Measurements from ENCODE around the gene TOGARAM1.

Gene TOGARAM1

GRCh38 chr14:44959538-44959937 lies 2.5 kb upstream of the TOGARAM1 start:
- H3K27ac Mint-ChIP-seq, result no peak overlapping the region
- peaks cover 2% of the 10 kb centered on the region for H3K9me3 Mint-ChIP-seq
- DNase-seq (ENCODE audit: low spot score in 2 of 2) (no peak), ATAC-seq (no peak)
- H3K36me3 Mint-ChIP-seq, result peaks cover 23% of the 10 kb centered on the region
- H3K4me3 Mint-ChIP-seq, result no peak overlapping the region
- H3K4me1 Mint-ChIP-seq, result peaks cover 33% of the 10 kb centered on the region

DNA sequence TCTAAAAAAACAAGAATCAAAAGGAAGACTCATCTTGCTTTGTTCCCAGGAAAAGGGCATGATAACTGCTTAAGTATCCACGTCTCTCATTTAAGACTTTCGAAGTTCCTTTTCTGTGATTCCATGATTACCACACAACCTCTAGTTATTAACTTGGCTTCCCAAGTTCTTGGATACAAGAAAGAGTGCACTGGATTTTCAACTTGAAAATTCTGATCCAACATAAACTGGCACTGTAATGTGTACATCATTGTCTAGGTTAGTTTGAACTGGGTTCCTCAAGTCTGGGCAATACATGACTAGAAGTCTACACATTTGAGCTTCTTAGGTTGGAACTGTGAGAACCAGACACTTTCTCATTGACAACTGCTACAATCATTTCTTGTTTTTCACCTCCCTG lies 1.8 kb upstream of the TOGARAM1 start:
- H3K9me3 Mint-ChIP-seq, result peaks cover 3% of the 10 kb centered on the region
- H3K4me1 Mint-ChIP-seq, result peaks cover 39% of the 10 kb centered on the region
- no peak for DNase-seq (ENCODE audit: low spot score in 2 of 2)
- H3K36me3 Mint-ChIP-seq, result peaks cover 21% of the 10 kb centered on the region
- no peak for ATAC-seq
- H3K27ac Mint-ChIP-seq, result no peak overlapping the region
- H3K4me3 Mint-ChIP-seq, result no peak overlapping the region

- DNase-seq (ENCODE audit: low spot score in 2 of 2) (no peak), ATAC-seq (no peak)
- Mint-ChIP-seq H3K4me3 (no peak overlapping the region), H3K9me3 (peaks cover 3% of the 10 kb centered on the region), H3K4me1 (peaks cover 40% of the 10 kb centered on the region), H3K27ac (no peak overlapping the region), H3K36me3 (peaks cover 21% of the 10 kb centered on the region)
Observed at GRCh38 chr14:44960646-44961045, 1.3 kb upstream of the TOGARAM1 start.

DNA sequence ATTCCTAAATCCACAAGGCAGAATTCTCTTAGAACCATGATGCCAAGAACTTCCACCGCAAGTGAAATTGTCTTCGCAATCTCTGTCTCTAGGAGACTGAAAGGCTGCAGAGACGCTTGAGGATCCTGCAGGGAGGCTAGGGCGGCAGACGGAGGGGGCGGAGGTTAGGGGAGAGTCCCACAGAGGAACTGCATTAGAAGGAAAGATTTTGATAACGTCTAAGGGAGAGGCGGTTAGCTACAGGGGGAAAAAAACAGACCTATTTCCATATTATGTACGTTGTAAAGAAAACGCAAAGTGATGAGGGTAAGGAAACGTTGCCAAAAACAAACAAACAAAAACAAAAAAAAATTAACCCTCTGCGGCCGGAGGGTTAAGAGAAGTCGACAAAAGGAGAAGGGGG lies 838 bp upstream of the TOGARAM1 start:
- Mint-ChIP-seq H3K27ac (no peak overlapping the region), H3K36me3 (peaks cover 18% of the 10 kb centered on the region), H3K4me1 (peaks cover 40% of the 10 kb centered on the region), H3K4me3 (no peak overlapping the region), H3K9me3 (peaks cover 3% of the 10 kb centered on the region)
- DNase-seq (ENCODE audit: low spot score in 2 of 2) (peak; percentile 24 to 70), ATAC-seq (peak; percentile 53)

GRCh38 chr14:44962334-44963043 lies 499 bp downstream of the TOGARAM1 start:
- peaks cover 48% of the 10 kb centered on the region for H3K4me1 Mint-ChIP-seq
- DNase-seq (ENCODE audit: low spot score in 2 of 2) (no peak), ATAC-seq (peak; percentile 41)
- H3K9me3 Mint-ChIP-seq, result peaks cover 3% of the 10 kb centered on the region
- peaks cover 10% of the 10 kb centered on the region for H3K36me3 Mint-ChIP-seq
- no peak overlapping the region for H3K4me3 Mint-ChIP-seq
- H3K27ac Mint-ChIP-seq, result no peak overlapping the region

DNA sequence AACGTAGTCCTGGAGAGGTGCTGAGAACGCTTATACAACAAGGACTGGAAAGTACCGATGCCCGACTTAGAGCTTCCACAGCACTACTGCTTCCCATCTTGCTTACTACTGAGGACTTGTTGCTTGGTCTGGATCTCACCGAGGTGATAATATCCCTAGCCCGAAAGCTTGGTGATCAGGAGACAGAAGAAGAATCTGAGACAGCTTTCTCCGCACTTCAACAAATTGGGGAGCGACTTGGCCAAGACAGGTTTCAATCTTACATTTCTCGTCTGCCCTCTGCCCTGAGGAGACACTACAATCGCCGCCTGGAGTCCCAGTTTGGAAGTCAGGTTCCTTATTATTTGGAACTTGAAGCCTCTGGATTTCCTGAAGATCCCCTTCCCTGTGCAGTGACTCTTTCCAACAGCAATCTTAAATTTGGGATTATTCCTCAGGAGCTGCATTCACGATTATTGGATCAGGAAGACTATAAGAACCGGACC lies 1.1 kb downstream of the TOGARAM1 start:
- peaks cover 50% of the 10 kb centered on the region for H3K4me1 Mint-ChIP-seq
- H3K9me3 Mint-ChIP-seq, result peaks cover 3% of the 10 kb centered on the region
- DNase-seq (ENCODE audit: low spot score in 2 of 2) (no peak), ATAC-seq (no peak)
- no peak overlapping the region for H3K4me3 Mint-ChIP-seq
- H3K36me3 Mint-ChIP-seq, result peaks cover 10% of the 10 kb centered on the region
- no peak overlapping the region for H3K27ac Mint-ChIP-seq

GRCh38 chr14:44963775-44964380 lies 1.9 kb downstream of the TOGARAM1 start:
- H3K4me3 Mint-ChIP-seq, result no peak overlapping the region

DNA sequence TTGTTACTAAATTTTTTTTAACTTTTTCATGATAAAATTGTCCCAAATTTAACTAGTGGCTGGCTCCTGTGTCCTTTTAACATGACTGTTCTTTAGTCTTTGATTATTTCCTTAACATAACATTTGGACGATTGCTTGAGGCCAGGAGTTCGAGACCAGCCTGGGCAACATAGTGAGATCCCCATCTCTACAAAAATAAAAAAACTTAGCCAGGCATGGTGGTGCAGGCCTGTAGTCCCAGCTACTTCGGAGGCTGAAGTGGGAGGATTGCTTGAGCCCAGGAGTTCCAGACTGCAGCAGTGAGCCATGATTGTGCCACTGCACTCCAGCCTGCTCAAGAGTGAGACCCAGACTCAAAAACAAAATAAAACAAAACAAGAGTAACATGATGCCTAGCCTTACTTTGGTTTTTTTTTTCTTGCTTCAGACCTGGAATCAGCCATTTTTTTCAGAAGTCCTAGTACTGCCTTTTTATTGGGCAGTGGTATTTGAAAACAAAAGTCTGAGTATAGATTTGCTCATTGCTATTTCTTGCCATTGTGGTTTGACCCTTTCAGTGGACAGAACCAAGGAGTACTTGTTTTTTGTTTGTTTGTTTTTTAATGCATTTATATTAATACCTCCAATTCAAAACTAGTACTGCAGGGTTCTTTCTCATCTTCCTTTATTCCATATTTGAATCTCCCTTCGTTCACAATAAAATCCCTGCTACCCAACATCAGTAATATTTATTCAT lies 4.8 kb downstream of the TOGARAM1 start:
- Mint-ChIP-seq H3K4me3 (peak overlapping the region; percentile 36), H3K27ac (no peak overlapping the region), H3K36me3 (peaks cover 22% of the 10 kb centered on the region), H3K4me1 (peaks cover 70% of the 10 kb centered on the region), H3K9me3 (peaks cover 10% of the 10 kb centered on the region)
- DNase-seq (ENCODE audit: low spot score in 2 of 2) (no peak), ATAC-seq (no peak)

More at GRCh38 chr14:44963775-44964380, 1.9 kb downstream of the TOGARAM1 start:
- DNase-seq (ENCODE audit: low spot score in 2 of 2) (no peak), ATAC-seq (no peak)
- peaks cover 3% of the 10 kb centered on the region for H3K9me3 Mint-ChIP-seq
- H3K27ac Mint-ChIP-seq, result no peak overlapping the region
- H3K4me1 Mint-ChIP-seq, result peaks cover 57% of the 10 kb centered on the region
- peaks cover 17% of the 10 kb centered on the region for H3K36me3 Mint-ChIP-seq

DNA sequence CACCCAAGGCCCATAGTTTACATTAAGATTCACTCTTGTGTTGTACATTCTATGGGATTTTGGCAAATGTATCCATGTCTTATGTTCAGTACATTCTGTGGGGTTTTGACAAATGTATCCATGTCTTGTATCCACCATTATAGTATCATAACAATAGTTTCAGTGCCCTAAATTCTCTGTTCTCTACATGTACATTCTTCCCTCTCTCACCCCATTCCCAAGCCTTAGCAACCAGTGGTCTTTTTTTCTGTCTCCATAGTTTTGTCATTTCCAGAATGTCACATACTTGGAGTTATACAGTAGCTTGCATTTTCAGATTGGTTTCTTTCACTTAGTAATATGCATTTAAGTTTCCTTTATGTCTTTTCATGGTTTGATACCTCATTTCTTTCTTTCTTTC lies 6.7 kb downstream of the TOGARAM1 start:
- no peak overlapping the region for H3K4me3 Mint-ChIP-seq
- H3K36me3 Mint-ChIP-seq, result peaks cover 17% of the 10 kb centered on the region
- H3K9me3 Mint-ChIP-seq, result peaks cover 10% of the 10 kb centered on the region
- peaks cover 71% of the 10 kb centered on the region for H3K4me1 Mint-ChIP-seq
- H3K27ac Mint-ChIP-seq, result no peak overlapping the region
- DNase-seq (ENCODE audit: low spot score in 2 of 2) (no peak), ATAC-seq (no peak)

- DNase-seq (ENCODE audit: low spot score in 2 of 2), result no peak
- no peak overlapping the region for H3K4me3 Mint-ChIP-seq
Observed at GRCh38 chr14:44970907-44971306, 8.9 kb downstream of the TOGARAM1 start.

DNA sequence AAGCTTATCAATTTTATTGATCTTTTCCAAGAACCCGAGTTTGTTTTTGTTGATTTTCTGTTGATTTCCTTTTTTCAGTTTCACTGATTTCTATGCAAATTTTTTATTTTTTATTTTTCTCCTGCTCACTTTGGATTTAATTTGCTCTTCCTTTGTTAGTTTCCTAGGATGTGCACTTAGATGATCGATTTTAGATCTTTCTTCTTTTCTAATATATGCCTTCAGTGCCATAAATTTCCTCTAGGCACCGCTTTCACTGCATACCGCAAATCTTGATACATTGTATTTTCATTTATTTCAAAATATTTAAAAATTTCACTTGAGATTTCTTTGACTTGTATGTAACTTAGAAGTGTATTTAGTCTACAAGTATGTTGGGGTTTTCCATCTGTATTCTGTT lies 9.5 kb downstream of the TOGARAM1 start:
- Mint-ChIP-seq H3K27ac (no peak overlapping the region), H3K4me3 (no peak overlapping the region), H3K4me1 (peaks cover 63% of the 10 kb centered on the region), H3K36me3 (peaks cover 11% of the 10 kb centered on the region), H3K9me3 (peaks cover 8% of the 10 kb centered on the region)
- DNase-seq (ENCODE audit: low spot score in 2 of 2) (no peak), ATAC-seq (no peak)

More at GRCh38 chr14:44970907-44971306, 8.9 kb downstream of the TOGARAM1 start:
- no peak for ATAC-seq
- no peak overlapping the region for H3K27ac Mint-ChIP-seq
- H3K9me3 Mint-ChIP-seq, result peaks cover 8% of the 10 kb centered on the region
- H3K4me1 Mint-ChIP-seq, result peaks cover 63% of the 10 kb centered on the region
- H3K36me3 Mint-ChIP-seq, result peaks cover 11% of the 10 kb centered on the region

- ATAC-seq, result no peak
- Mint-ChIP-seq H3K4me1 (peaks cover 30% of the 10 kb centered on the region), H3K27ac (no peak overlapping the region)
Observed at GRCh38 chr14:44979273-44979672, 17.3 kb downstream of the TOGARAM1 start.

GRCh38 chr14:44979740-44980356 lies 17.9 kb downstream of the TOGARAM1 start:
- no peak overlapping the region for H3K4me3 Mint-ChIP-seq
- no peak for ATAC-seq
- no peaks in the 10 kb centered on the region for H3K36me3 Mint-ChIP-seq
- DNase-seq (ENCODE audit: low spot score in 2 of 2), result no peak
- H3K4me1 Mint-ChIP-seq, result peaks cover 29% of the 10 kb centered on the region
- H3K9me3 Mint-ChIP-seq, result no peaks in the 10 kb centered on the region
- H3K27ac Mint-ChIP-seq, result peak overlapping the region; percentile 8

More at GRCh38 chr14:44979273-44979672, 17.3 kb downstream of the TOGARAM1 start:
- H3K4me3 Mint-ChIP-seq, result no peak overlapping the region
- H3K36me3 Mint-ChIP-seq, result no peaks in the 10 kb centered on the region
- no peak for DNase-seq (ENCODE audit: low spot score in 2 of 2)
- H3K9me3 Mint-ChIP-seq, result no peaks in the 10 kb centered on the region

- DNase-seq (ENCODE audit: low spot score in 2 of 2) (no peak), ATAC-seq (peak; percentile 62)
- Mint-ChIP-seq H3K36me3 (no peaks in the 10 kb centered on the region), H3K4me1 (peaks cover 29% of the 10 kb centered on the region), H3K27ac (peak overlapping the region; percentile 8), H3K4me3 (no peak overlapping the region), H3K9me3 (no peaks in the 10 kb centered on the region)
Observed at GRCh38 chr14:44981198-44981597, 19.2 kb downstream of the TOGARAM1 start.

DNA sequence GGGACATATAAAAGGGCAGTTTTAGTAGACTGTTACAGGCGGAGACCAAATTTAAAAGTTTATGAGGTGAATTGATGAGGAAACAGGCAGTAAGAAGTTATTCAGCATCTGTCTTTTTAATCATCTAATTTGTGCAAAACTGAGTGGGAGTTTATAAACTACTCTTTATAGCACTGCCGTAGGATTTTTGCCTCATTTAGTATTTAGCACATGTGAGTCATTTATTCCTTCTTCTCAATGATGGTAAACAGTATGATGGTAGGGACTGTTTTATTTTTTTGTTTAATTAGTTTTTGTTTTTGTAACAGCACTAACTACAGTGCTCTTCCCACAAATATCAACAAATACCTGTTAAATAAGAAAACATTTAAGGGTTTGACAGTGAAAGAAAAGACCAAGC lies 20.6 kb downstream of the TOGARAM1 start:
- Mint-ChIP-seq H3K27ac (peak overlapping the region; percentile 41), H3K4me3 (peak overlapping the region; percentile 14), H3K9me3 (no peaks in the 10 kb centered on the region), H3K36me3 (no peaks in the 10 kb centered on the region), H3K4me1 (peaks cover 29% of the 10 kb centered on the region)
- ATAC-seq, result peak; percentile 86
- DNase-seq (ENCODE audit: low spot score in 2 of 2), result no peak
